ENCODE results near the gene SLFNL1.

SLFNL1 gene

DNA sequence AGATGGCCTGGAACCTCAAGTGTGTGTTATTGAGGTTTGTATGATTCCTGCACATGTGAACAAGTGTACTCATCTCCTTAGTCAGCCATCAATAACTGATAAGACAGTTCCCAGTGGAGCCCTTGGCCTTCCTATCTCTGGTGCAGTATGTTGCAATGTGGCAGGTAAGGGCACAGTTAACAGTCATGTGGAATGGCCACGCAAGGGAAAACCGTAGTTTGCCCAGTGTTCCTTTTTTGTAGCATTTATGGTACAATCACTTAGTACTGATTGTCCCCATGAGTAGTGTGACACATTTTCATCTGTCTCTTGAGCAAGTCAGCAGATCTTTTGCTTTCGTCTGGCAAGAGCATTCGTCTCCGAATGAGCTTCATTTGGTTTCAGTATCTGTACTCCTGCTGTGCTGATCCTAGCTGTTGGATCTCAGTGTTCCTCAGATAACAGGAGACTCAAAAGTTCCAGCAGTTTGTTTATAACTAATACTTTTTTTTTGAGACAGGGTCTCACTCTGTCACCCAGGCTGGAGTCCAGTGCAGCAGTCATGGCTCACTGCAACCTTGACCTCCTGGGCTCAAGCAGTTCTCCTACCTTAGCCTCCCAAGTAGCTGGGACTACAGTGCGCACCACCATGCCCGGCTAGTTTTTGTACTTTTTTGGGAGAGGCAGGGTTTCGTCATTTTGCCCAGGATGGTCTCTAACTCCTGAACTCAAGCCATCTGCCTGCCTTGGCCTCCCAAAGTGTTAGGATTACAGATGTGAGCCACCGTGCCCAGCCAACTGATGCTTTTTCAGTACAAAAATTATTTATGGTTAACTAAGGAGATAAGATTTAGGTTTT lies 33.9 kb downstream of the SLFNL1 start:
- no peak overlapping the region for H3K9ac ChIP-seq
- no peaks in the 10 kb centered on the region for H3K79me2 ChIP-seq
- peaks cover 6% of the 10 kb centered on the region for H3K4me1 ChIP-seq
- no peaks in the 10 kb centered on the region for H3K9me3 ChIP-seq (ENCODE audit: control insufficient read depth, low read length)
- H3K27ac ChIP-seq, result peak overlapping the region; percentile 36
- H2AFZ ChIP-seq, result no peak overlapping the region
- TF ChIP-seq, protein P1, sequence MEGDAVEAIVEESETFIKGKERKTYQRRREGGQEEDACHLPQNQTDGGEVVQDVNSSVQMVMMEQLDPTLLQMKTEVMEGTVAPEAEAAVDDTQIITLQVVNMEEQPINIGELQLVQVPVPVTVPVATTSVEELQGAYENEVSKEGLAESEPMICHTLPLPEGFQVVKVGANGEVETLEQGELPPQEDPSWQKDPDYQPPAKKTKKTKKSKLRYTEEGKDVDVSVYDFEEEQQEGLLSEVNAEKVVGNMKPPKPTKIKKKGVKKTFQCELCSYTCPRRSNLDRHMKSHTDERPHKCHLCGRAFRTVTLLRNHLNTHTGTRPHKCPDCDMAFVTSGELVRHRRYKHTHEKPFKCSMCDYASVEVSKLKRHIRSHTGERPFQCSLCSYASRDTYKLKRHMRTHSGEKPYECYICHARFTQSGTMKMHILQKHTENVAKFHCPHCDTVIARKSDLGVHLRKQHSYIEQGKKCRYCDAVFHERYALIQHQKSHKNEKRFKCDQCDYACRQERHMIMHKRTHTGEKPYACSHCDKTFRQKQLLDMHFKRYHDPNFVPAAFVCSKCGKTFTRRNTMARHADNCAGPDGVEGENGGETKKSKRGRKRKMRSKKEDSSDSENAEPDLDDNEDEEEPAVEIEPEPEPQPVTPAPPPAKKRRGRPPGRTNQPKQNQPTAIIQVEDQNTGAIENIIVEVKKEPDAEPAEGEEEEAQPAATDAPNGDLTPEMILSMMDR (IDR thresholded peaks at IDR 0.05), result no peak
- H3K36me3 ChIP-seq (ENCODE audit: control insufficient read depth, insufficient read depth, low read length), result no peaks in the 10 kb centered on the region
- H3K27me3 ChIP-seq (ENCODE audit: control insufficient read depth, insufficient read depth, low read length), result no peaks in the 10 kb centered on the region
- no peak overlapping the region for H3K4me3 ChIP-seq (ENCODE audit: low read depth, low read length)
- peak overlapping the region; percentile 35 for H3K4me2 ChIP-seq (ENCODE audit: low read length)

DNA sequence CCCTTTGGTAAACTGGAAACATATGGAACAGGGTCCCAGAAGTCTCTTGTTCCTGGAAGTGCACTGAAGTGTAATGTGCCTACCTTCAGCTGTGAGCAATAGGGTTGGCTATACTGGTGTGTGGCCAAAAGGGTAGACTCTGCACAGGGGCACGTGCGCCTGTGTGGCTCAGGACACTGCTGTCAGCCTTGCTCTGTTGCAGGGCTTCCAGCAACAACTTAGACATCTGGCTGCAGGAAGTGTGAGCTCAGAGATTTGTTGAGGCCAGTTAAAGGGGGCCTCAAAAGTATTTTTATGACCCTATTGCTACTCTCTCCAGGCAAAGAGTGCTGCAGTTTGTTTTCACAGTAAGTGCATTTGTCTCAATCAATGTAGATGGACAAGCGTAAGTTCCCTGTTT lies 34.6 kb downstream of the SLFNL1 start:
- Histone ChIP-seq H3K4me2 (ENCODE audit: low read length) (no peak overlapping the region), H3K27me3 (ENCODE audit: control insufficient read depth, insufficient read depth, low read length) (no peaks in the 10 kb centered on the region), H3K4me1 (peaks cover 6% of the 10 kb centered on the region), H3K9ac (no peak overlapping the region), H2AFZ (no peak overlapping the region), H3K79me2 (no peaks in the 10 kb centered on the region), H3K36me3 (ENCODE audit: control insufficient read depth, insufficient read depth, low read length) (no peaks in the 10 kb centered on the region), H3K4me3 (ENCODE audit: low read depth, low read length) (no peak overlapping the region), H3K9me3 (ENCODE audit: control insufficient read depth, low read length) (no peaks in the 10 kb centered on the region), H3K27ac (no peak overlapping the region)
- TF ChIP-seq, protein P1 (IDR thresholded peaks at IDR 0.05), result no peak

DNA sequence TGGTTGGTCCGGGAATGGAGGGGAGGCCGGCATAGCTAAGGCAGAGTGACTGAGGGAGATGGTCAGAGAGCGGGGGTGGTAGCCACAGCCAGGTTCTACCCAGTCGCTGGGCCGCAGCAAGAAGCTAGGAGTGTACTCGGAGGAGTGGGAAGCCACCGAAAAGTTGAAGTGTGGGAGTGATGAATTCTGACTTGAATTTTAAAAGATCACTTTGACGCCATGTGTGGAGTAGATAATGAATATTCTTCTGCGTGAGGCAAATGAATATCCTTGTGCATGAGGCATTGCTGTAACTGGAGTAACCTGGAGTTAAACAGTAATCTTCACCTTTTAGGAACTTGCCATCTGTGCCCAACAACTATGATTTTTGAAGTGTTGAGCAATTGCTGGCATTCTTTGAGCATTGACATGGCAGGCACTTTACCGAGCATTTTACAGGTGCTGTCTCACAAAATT lies 35.2 kb downstream of the SLFNL1 start:
- no peak overlapping the region for H3K27ac ChIP-seq
- H3K9ac ChIP-seq, result no peak overlapping the region
- no peaks in the 10 kb centered on the region for H3K9me3 ChIP-seq (ENCODE audit: control insufficient read depth, low read length)
- no peaks in the 10 kb centered on the region for H3K36me3 ChIP-seq (ENCODE audit: control insufficient read depth, insufficient read depth, low read length)
- no peaks in the 10 kb centered on the region for H3K27me3 ChIP-seq (ENCODE audit: control insufficient read depth, insufficient read depth, low read length)
- TF ChIP-seq, protein P1 (IDR thresholded peaks at IDR 0.05), result no peak
- no peak overlapping the region for H3K4me3 ChIP-seq (ENCODE audit: low read depth, low read length)
- peak overlapping the region; percentile 13 for H3K4me2 ChIP-seq (ENCODE audit: low read length)
- peaks cover 8% of the 10 kb centered on the region for H3K4me1 ChIP-seq
- no peak overlapping the region for H2AFZ ChIP-seq
- H3K79me2 ChIP-seq, result no peaks in the 10 kb centered on the region

DNA sequence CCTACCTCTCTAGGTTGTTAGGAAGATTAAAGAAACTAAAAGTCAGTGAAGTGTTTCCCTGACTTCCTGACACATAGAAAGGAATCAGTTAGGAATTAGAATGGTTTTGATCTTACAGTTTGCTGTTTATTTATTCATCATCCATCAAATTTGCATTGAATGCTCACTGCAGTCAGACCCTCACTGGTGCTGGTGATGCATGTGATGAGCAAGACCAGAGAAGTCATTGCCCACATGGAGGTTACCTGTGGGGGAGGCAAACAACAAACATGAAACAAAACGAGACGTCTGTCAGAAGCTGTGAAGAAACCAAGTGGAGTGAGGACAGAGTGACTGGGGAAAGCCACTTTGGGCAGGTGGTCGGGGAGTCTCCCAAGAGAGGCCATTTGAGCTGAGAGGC lies 35.6 kb downstream of the SLFNL1 start:
- no peak overlapping the region for H3K9ac ChIP-seq
- no peaks in the 10 kb centered on the region for H3K27me3 ChIP-seq (ENCODE audit: control insufficient read depth, insufficient read depth, low read length)
- H2AFZ ChIP-seq, result no peak overlapping the region
- peak overlapping the region; percentile 13 for H3K4me2 ChIP-seq (ENCODE audit: low read length)
- H3K4me3 ChIP-seq (ENCODE audit: low read depth, low read length), result no peak overlapping the region
- no peaks in the 10 kb centered on the region for H3K36me3 ChIP-seq (ENCODE audit: control insufficient read depth, insufficient read depth, low read length)
- H3K4me1 ChIP-seq, result peaks cover 12% of the 10 kb centered on the region
- TF ChIP-seq, protein P1 (IDR thresholded peaks at IDR 0.05), result no peak
- no peak overlapping the region for H3K27ac ChIP-seq
- no peaks in the 10 kb centered on the region for H3K9me3 ChIP-seq (ENCODE audit: control insufficient read depth, low read length)
- no peaks in the 10 kb centered on the region for H3K79me2 ChIP-seq

DNA sequence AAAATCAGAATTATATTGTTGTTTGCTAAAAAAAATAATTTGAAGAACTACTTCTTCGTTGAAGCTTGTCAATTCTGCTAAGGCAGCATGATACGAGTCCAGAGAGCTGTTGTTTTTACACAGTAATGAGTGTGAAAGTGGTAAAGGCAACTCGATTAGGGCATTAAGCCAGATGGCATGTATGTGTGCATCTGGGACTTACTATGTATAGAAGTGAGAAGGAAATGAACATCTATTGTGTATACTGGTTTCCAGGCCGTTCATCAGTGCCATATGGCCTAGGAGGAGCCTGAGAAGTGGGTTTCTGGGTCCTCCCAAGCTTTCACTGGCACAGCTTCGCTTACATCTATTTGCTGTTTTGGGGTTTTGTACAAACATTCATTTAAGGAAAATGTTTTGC lies 36.4 kb downstream of the SLFNL1 start:
- no peaks in the 10 kb centered on the region for H3K27me3 ChIP-seq (ENCODE audit: control insufficient read depth, insufficient read depth, low read length)
- peaks cover 12% of the 10 kb centered on the region for H3K4me1 ChIP-seq

More for the DNA sequence above, 36.4 kb downstream of the SLFNL1 start:
- Histone ChIP-seq H2AFZ (no peak overlapping the region), H3K4me3 (ENCODE audit: low read depth, low read length) (no peak overlapping the region), H3K4me2 (ENCODE audit: low read length) (no peak overlapping the region), H3K9me3 (ENCODE audit: control insufficient read depth, low read length) (no peaks in the 10 kb centered on the region), H3K9ac (no peak overlapping the region), H3K79me2 (no peaks in the 10 kb centered on the region), H3K27ac (no peak overlapping the region), H3K36me3 (ENCODE audit: control insufficient read depth, insufficient read depth, low read length) (no peaks in the 10 kb centered on the region)
- TF ChIP-seq, protein P1 (IDR thresholded peaks at IDR 0.05), result no peak
